ENCODE data around the gene ARRDC2. TPM values are rescaled to one million over a fixed set of nuclear protein-coding genes. Genes with fewer than 3 reads are reported as not detected.

Gene ARRDC2
- total RNA-seq, 5 donors from 2014 or later (not counting 1 experiment from before 2014, with no cell fraction given), result 163 to 195 (median 188) TPM

- Histone ChIP-seq H3K4me3 (ENCODE audit: control insufficient read depth in 1 of 2, extremely low read depth in 1 of 2, low read length in 1 of 2) (no peak overlapping the region), H3K27me3 (replicated peaks in 1 of 2; ENCODE audit: control insufficient read depth in 2 of 2, extremely low read depth in 1 of 2, insufficient read depth in 2 of 2, low read length in 1 of 2) (no peaks in the 10 kb centered on the region), H3K27ac (ENCODE audit: low read length) (no peak overlapping the region), H3K4me1 (ENCODE audit: control insufficient read depth in 1 of 2, extremely low read depth in 1 of 2, insufficient read depth in 2 of 2, low read length in 2 of 2) (peaks cover 45 to 80% of the 10 kb centered on the region in 2 experiments), H3K36me3 (ENCODE audit: control insufficient read depth in 2 of 2, extremely low read depth in 1 of 2, insufficient read depth in 1 of 2, low read length in 1 of 2) (peaks cover 0 to 19% of the 10 kb centered on the region in 2 donors), H3K9me3 (no peaks in the 10 kb centered on the region)
- H3K27me3 Mint-ChIP-seq, result no peaks in the 10 kb centered on the region
- peak overlapping the region; percentile 86 to 95 for H3K27ac Mint-ChIP-seq
- H3K36me3 Mint-ChIP-seq, result peaks cover 29% of the 10 kb centered on the region
- peak overlapping the region in 1 of 3 donors; percentile 47 for H3K4me3 Mint-ChIP-seq
- WGBS (ENCODE audit: insufficient coverage), result 77% methylated on average over 7 of the region's 15 CpGs
- no peak for DNase-seq
- ATAC-seq (replicated peaks in 1 of 4), result no peak
- ChIA-PET POLR2A (no interaction called here), CTCF (no interaction called here)
- no peaks in the 10 kb centered on the region for H3K9me3 Mint-ChIP-seq
- peaks cover 80 to 86% (median 81%) of the 10 kb centered on the region in 3 donors for H3K4me1 Mint-ChIP-seq
Observed at GRCh38 chr19:18017275-18018083, 9.5 kb downstream of the ARRDC2 start.

- DNase-seq (peak in 1 of 35 experiments; percentile 16), ATAC-seq (replicated peaks in 1 of 4) (no peak)
- Histone ChIP-seq H3K27ac (ENCODE audit: low read length) (peak overlapping the region; percentile 83), H3K4me1 (ENCODE audit: control insufficient read depth in 1 of 2, extremely low read depth in 1 of 2, insufficient read depth in 2 of 2, low read length in 2 of 2) (peaks cover 40 to 80% of the 10 kb centered on the region in 2 experiments), H3K4me3 (ENCODE audit: control insufficient read depth in 1 of 2, extremely low read depth in 1 of 2, low read length in 1 of 2) (no peak overlapping the region), H3K36me3 (ENCODE audit: control insufficient read depth in 2 of 2, extremely low read depth in 1 of 2, insufficient read depth in 1 of 2, low read length in 1 of 2) (peaks cover 0 to 2% of the 10 kb centered on the region in 2 donors), H3K27me3 (replicated peaks in 1 of 2; ENCODE audit: control insufficient read depth in 2 of 2, extremely low read depth in 1 of 2, insufficient read depth in 2 of 2, low read length in 1 of 2) (no peaks in the 10 kb centered on the region), H3K9me3 (no peaks in the 10 kb centered on the region)
- Mint-ChIP-seq H3K27ac (peak overlapping the region; percentile 91 to 98), H3K9me3 (no peaks in the 10 kb centered on the region), H3K27me3 (no peaks in the 10 kb centered on the region), H3K4me3 (peak overlapping the region in 1 of 3 donors; percentile 64), H3K4me1 (peaks cover 74 to 81% (median 77%) of the 10 kb centered on the region in 3 donors), H3K36me3 (peaks cover 3% of the 10 kb centered on the region)
- POLR2A ChIA-PET, result interaction anchor here (0.6 to 0.7 kb wide), 3 partner anchors 10 to 33 kb away, joined by 3 to 7 read pairs (median 6); no protein-coding TSS in a partner anchor
- WGBS (ENCODE audit: insufficient coverage), result 93% methylated on average over 5 of the region's 16 CpGs
- CTCF ChIA-PET, result no interaction called here
Observed at GRCh38 chr19:18020212-18021085, 12.5 kb downstream of the ARRDC2 start.

GRCh38 chr19:18021121-18021755 is 13.3 kb downstream of the ARRDC2 start:
- Histone ChIP-seq H3K9me3 (no peaks in the 10 kb centered on the region), H3K27me3 (replicated peaks in 1 of 2; ENCODE audit: control insufficient read depth in 2 of 2, extremely low read depth in 1 of 2, insufficient read depth in 2 of 2, low read length in 1 of 2) (no peaks in the 10 kb centered on the region), H3K36me3 (ENCODE audit: control insufficient read depth in 2 of 2, extremely low read depth in 1 of 2, insufficient read depth in 1 of 2, low read length in 1 of 2) (no peaks in the 10 kb centered on the region), H3K4me1 (ENCODE audit: control insufficient read depth in 1 of 2, extremely low read depth in 1 of 2, insufficient read depth in 2 of 2, low read length in 2 of 2) (peaks cover 35 to 75% of the 10 kb centered on the region in 2 experiments), H3K4me3 (ENCODE audit: control insufficient read depth in 1 of 2, extremely low read depth in 1 of 2, low read length in 1 of 2) (no peak overlapping the region), H3K27ac (ENCODE audit: low read length) (peak overlapping the region; percentile 83)
- ATAC-seq (replicated peaks in 1 of 4) (peak; percentile 16 to 46 (median 44)), DNase-seq (peak in 34 of 35 experiments; percentile 41 to 90 (median 64))
- ChIA-PET CTCF (no interaction called here), POLR2A (interaction anchor here (0.6 to 0.7 kb wide), 3 partner anchors 10 to 32 kb away, joined by 3 to 7 read pairs (median 6); no protein-coding TSS in a partner anchor)
- Mint-ChIP-seq H3K36me3 (no peaks in the 10 kb centered on the region), H3K27me3 (no peaks in the 10 kb centered on the region), H3K27ac (peak overlapping the region; percentile 91 to 98), H3K4me3 (peak overlapping the region; percentile 28 to 64 (median 55)), H3K4me1 (peaks cover 71 to 78% (median 75%) of the 10 kb centered on the region in 3 donors), H3K9me3 (no peaks in the 10 kb centered on the region)
- WGBS (ENCODE audit: insufficient coverage), result 15% methylated on average over 17 of the region's 21 CpGs

GRCh38 chr19:18023622-18024251 is 15.8 kb downstream of the ARRDC2 start:
- CTCF ChIA-PET, result interaction anchor here in 1 of 2 donors (0.6 kb wide), 1 partner anchor 165 kb away, joined by 8 read pairs; no protein-coding TSS in a partner anchor
- Mint-ChIP-seq H3K9me3 (no peaks in the 10 kb centered on the region), H3K4me3 (peak overlapping the region; percentile 10 to 65 (median 64)), H3K4me1 (peaks cover 62 to 63% (median 62%) of the 10 kb centered on the region in 3 donors), H3K36me3 (no peaks in the 10 kb centered on the region), H3K27ac (peak overlapping the region; percentile 96 to 98), H3K27me3 (no peaks in the 10 kb centered on the region)
- H3K4me1 ChIP-seq (ENCODE audit: control insufficient read depth in 1 of 2, extremely low read depth in 1 of 2, insufficient read depth in 2 of 2, low read length in 2 of 2), result peaks cover 27 to 60% of the 10 kb centered on the region in 2 experiments
- peak overlapping the region; percentile 3 to 44 for H3K4me3 ChIP-seq (ENCODE audit: control insufficient read depth in 1 of 2, extremely low read depth in 1 of 2, low read length in 1 of 2)
- peak; percentile 77 to 84 (median 80) for ATAC-seq (replicated peaks in 1 of 4)
- no peaks in the 10 kb centered on the region for H3K9me3 ChIP-seq
- 20% methylated on average over 19 of the region's 23 CpGs for WGBS (ENCODE audit: insufficient coverage)
- H3K27me3 ChIP-seq (replicated peaks in 1 of 2; ENCODE audit: control insufficient read depth in 2 of 2, extremely low read depth in 1 of 2, insufficient read depth in 2 of 2, low read length in 1 of 2), result no peaks in the 10 kb centered on the region
- POLR2A ChIA-PET, result interaction anchor here in 1 of 2 donors (0.5 to 1.3 kb wide), 4 partner anchors 11 to 131 kb away, joined by 3 to 8 read pairs (median 4); no protein-coding TSS in a partner anchor
- no peaks in the 10 kb centered on the region for H3K36me3 ChIP-seq (ENCODE audit: control insufficient read depth in 2 of 2, extremely low read depth in 1 of 2, insufficient read depth in 1 of 2, low read length in 1 of 2)
- peak overlapping the region; percentile 89 for H3K27ac ChIP-seq (ENCODE audit: low read length)
- DNase-seq, result peak; percentile 58 to 95 (median 87)

GRCh38 chr19:18027151-18027550 is 19.2 kb downstream of the ARRDC2 start:
- POLR2A ChIA-PET, result no interaction called here
- Mint-ChIP-seq H3K4me3 (no peak overlapping the region), H3K27ac (peak overlapping the region; percentile 14 to 61), H3K9me3 (no peaks in the 10 kb centered on the region), H3K27me3 (no peaks in the 10 kb centered on the region), H3K36me3 (no peaks in the 10 kb centered on the region), H3K4me1 (peaks cover 40 to 54% (median 46%) of the 10 kb centered on the region in 3 donors)
- no peak overlapping the region for H3K4me3 ChIP-seq (ENCODE audit: control insufficient read depth in 1 of 2, extremely low read depth in 1 of 2, low read length in 1 of 2)
- WGBS (ENCODE audit: insufficient coverage), result 92% methylated on average over 4 of the region's 4 CpGs
- H3K9me3 ChIP-seq, result no peaks in the 10 kb centered on the region
- CTCF ChIA-PET, result no interaction called here
- H3K4me1 ChIP-seq (ENCODE audit: control insufficient read depth in 1 of 2, extremely low read depth in 1 of 2, insufficient read depth in 2 of 2, low read length in 2 of 2), result peaks cover 18 to 43% of the 10 kb centered on the region in 2 experiments
- H3K36me3 ChIP-seq (ENCODE audit: control insufficient read depth in 2 of 2, extremely low read depth in 1 of 2, insufficient read depth in 1 of 2, low read length in 1 of 2), result no peaks in the 10 kb centered on the region
- no peak overlapping the region for H3K27ac ChIP-seq (ENCODE audit: low read length)
- no peak for ATAC-seq (replicated peaks in 1 of 4)
- DNase-seq, result no peak
- H3K27me3 ChIP-seq (replicated peaks in 1 of 2; ENCODE audit: control insufficient read depth in 2 of 2, extremely low read depth in 1 of 2, insufficient read depth in 2 of 2, low read length in 1 of 2), result no peaks in the 10 kb centered on the region

Data from T-cell (primary cell).